GM23248 (cell line): ENCODE measurements around the gene ZNF132. TPM values are rescaled to one million over a fixed set of nuclear protein-coding genes. Genes with fewer than 3 reads are reported as not detected.

ENCODE experiments used
- DNase-seq: peaks from one replicate; pipeline ENCODE4 v3.0.0-alpha.2; 2015
- H2AFZ ChIP-seq: fragments of 200-600 bp; sonication (generic); 2 replicates; pipeline ENCODE4 v1.6.1; 2016; ENCODE audit warnings: antibody characterized with exemption
- H3F3A ChIP-seq: fragments of 200-600 bp; sonication (generic); 2 replicates; pipeline ENCODE4 v1.6.1; 2016; ENCODE audit warnings: mild to moderate bottlenecking, antibody characterized with exemption, mixed run types; ENCODE audit not compliant: insufficient read depth
- H3K27ac ChIP-seq: fragments of 200-600 bp; sonication (generic); 2 replicates; pipeline ENCODE4 v1.5.1; 2016; ENCODE audit warnings: mild to moderate bottlenecking
- H3K27me3 ChIP-seq: fragments of 200-600 bp; sonication (generic); replicated peaks from 2 replicates; pipeline ENCODE4 v1.6.1; 2016; ENCODE audit warnings: mild to moderate bottlenecking; ENCODE audit not compliant: insufficient read depth
- H3K36me3 ChIP-seq: fragments of 200-600 bp; sonication (generic); 2 replicates; pipeline ENCODE4 v1.6.1; 2016; ENCODE audit warnings: low read depth, mild to moderate bottlenecking
- H3K4me1 ChIP-seq: fragments of 200-600 bp; sonication (generic); 2 replicates; pipeline ENCODE4 v1.6.1; 2016; ENCODE audit warnings: mild to moderate bottlenecking; ENCODE audit not compliant: insufficient read depth
- H3K4me2 ChIP-seq: fragments of 200-600 bp; sonication (generic); one replicate; pipeline ENCODE4 v1.6.1; 2016; ENCODE audit warnings: mild to moderate bottlenecking; ENCODE audit not compliant: unreplicated experiment
- H3K4me3 ChIP-seq: fragments of 200-600 bp; sonication (generic); 2 replicates; pipeline ENCODE4 v1.5.1; 2016; ENCODE audit warnings: mild to moderate bottlenecking
- H3K79me2 ChIP-seq: fragments of 200-600 bp; sonication (generic); 2 replicates; pipeline ENCODE4 v1.6.1; 2016; ENCODE audit warnings: mild to moderate bottlenecking; ENCODE audit not compliant: insufficient read depth
- H3K9ac ChIP-seq: fragments of 200-600 bp; sonication (generic); 2 replicates; pipeline ENCODE4 v1.6.1; 2016; ENCODE audit warnings: mild to moderate bottlenecking
- H3K9me2 ChIP-seq: fragments of 200-600 bp; sonication (generic); 2 replicates; pipeline ENCODE4 v1.6.1; 2016; ENCODE audit warnings: mixed run types, mild to moderate bottlenecking, moderate library complexity; ENCODE audit not compliant: insufficient read depth
- H3K9me3 ChIP-seq: fragments of 200-600 bp; sonication (generic); one replicate; pipeline ENCODE4 v1.6.1; 2017; ENCODE audit warnings: low read depth
- H4K20me1 ChIP-seq: fragments of 200-600 bp; sonication (generic); 2 replicates; pipeline ENCODE4 v1.6.0; 2016; ENCODE audit not compliant: insufficient read depth
- EZH2 ChIP-seq: fragments of 200-600 bp; sonication (generic); IDR thresholded peaks from 2 replicates; pipeline ENCODE4 v1.6.1; 2018; ENCODE audit warnings: antibody characterized with exemption, mild to moderate bottlenecking; ENCODE audit not compliant: insufficient read depth, poor library complexity, severe bottlenecking
- EZH2phosphoT487 ChIP-seq: fragments of 200-600 bp; sonication (generic); IDR thresholded peaks from 2 replicates; pipeline ENCODE4 v1.6.1; 2018; ENCODE audit warnings: antibody characterized with exemption, moderate library complexity, mild to moderate bottlenecking, low read depth; ENCODE audit not compliant: insufficient read depth
- WGBS, 2 experiments: methylation state at CpG; one replicate each; pipeline ENCODE4 v1.1.6; 2015 to 2017; ENCODE audit warnings: low lambda C conversion rate in 2 of 2, low coverage in 1 of 2; ENCODE audit errors: missing lambda C conversion rate in 2 of 2; 5-methylcytosine and 5-hydroxymethylcytosine counted together
- in situ Hi-C: fragments of 300-500 bp; cut with MboI; formaldehyde crosslinking; loops from 2 replicates; pipeline ENCODE4 v1.15.0; 2020
- polyA plus RNA-seq: library from polyadenylated mRNA; unstranded; fragments of >200 nt; fragmentation: Nextera tagmentation; extraction: Ambion mirVana; gene quantifications from 2 replicates; pipeline ENCODE4 v1.2.1, GENCODE V29; 2016
- total RNA-seq: library from RNA; depleted of rRNA; stranded (reverse); fragments of >200 nt; shearing (Covaris generic); gene quantifications from 2 replicates; pipeline ENCODE4 v1.2.3, GENCODE V29; 2014

Gene ZNF132
- total and polyA plus RNA-seq, 2 experiments from 2014 or later, result 4.5 to 6.1 TPM

- Histone ChIP-seq H3K9ac (peak overlapping the region; percentile 98), H3F3A (peaks cover 21% of the 10 kb centered on the region), H3K4me1 (peaks cover 21% of the 10 kb centered on the region), H4K20me1 (peaks cover 6% of the 10 kb centered on the region; the same call in 1 of the 2 replicates), H3K27ac (peak overlapping the region; percentile 98; the same call in 1 of the 2 replicates), H3K9me3 (no peaks in the 10 kb centered on the region), H3K36me3 (peaks cover 26% of the 10 kb centered on the region), H3K79me2 (peaks cover 74% of the 10 kb centered on the region), H3K9me2 (no peaks in the 10 kb centered on the region), H3K27me3 (no peaks in the 10 kb centered on the region), H2AFZ (no peak overlapping the region), H3K4me2 (peak overlapping the region; percentile 92), H3K4me3 (peak overlapping the region; percentile 92)
- 83 to 84% methylated on average over 3 of the region's 3 CpGs for WGBS, 2 experiments
- in situ Hi-C loops, result no loop called here
- DNase-seq, result peak; percentile 24
- no peak for TF ChIP-seq EZH2phosphoT487
- no peak for TF ChIP-seq EZH2
These were observed 51.8 kb downstream of the ZNF132 start for GRCh38 chr19:58388175-58388526.

DNA sequence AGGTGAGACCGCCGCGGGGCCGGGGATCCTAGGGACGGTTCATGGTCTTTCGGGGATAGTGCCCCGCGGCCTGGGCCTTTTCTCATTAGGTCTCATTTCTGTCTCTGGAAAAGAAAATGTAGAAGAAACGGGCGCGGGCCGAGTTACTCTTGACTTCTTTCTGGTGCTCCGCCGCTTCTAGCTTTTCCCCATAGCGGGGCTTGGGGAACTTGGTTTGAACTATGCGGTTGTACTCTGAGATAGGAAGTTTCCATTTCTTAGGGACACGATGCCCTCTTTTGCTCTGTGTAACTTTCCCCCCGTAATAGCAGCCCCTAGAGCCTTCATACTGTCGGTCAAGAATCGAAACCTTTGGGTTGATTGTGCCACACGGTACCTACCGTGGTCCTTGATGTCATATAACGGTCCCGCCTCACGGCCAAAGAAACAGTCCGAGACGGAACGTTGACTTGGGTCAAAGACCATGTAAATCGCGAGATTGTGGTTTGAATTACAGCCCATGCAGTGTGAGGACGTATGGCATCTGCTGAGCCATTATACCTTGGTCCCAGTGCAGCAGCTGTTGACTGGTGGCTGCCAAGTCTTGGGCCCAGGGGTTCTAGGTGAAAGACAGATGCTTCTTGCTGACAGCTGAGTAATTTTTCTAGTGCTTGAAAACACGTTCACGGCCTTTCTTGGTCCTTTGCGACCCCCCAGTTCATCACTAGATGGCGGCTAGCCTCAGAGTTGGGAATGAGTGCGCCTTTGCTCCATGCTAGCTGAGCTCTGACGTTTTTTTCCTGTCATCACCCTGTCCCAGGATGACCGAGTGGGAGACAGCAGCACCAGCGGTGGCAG, 52.4 kb downstream of the ZNF132 start:
- in situ Hi-C loops, result no loop called here
- peaks cover 69% of the 10 kb centered on the region for H3K79me2 ChIP-seq
- H3K27ac ChIP-seq, result peak overlapping the region; percentile 98
- H3K4me2 ChIP-seq, result peak overlapping the region; percentile 92
- H3K27me3 ChIP-seq, result no peaks in the 10 kb centered on the region
- peak overlapping the region; percentile 92 for H3K4me3 ChIP-seq
- peaks cover 6% of the 10 kb centered on the region; the same call in 1 of the 2 replicates for H4K20me1 ChIP-seq
- peaks cover 21% of the 10 kb centered on the region for H3K36me3 ChIP-seq
- 5% methylated on average over 39 of the region's 39 CpGs for WGBS, 2 experiments
- H3K4me1 ChIP-seq, result peaks cover 21% of the 10 kb centered on the region
- H3F3A ChIP-seq, result peaks cover 15% of the 10 kb centered on the region
- H2AFZ ChIP-seq, result no peak overlapping the region
- H3K9me2 ChIP-seq, result no peaks in the 10 kb centered on the region
- peak overlapping the region; percentile 98 for H3K9ac ChIP-seq
- peak; percentile 34 for DNase-seq
- H3K9me3 ChIP-seq, result no peaks in the 10 kb centered on the region
- TF ChIP-seq EZH2phosphoT487 (no peak), EZH2 (no peak)

DNA sequence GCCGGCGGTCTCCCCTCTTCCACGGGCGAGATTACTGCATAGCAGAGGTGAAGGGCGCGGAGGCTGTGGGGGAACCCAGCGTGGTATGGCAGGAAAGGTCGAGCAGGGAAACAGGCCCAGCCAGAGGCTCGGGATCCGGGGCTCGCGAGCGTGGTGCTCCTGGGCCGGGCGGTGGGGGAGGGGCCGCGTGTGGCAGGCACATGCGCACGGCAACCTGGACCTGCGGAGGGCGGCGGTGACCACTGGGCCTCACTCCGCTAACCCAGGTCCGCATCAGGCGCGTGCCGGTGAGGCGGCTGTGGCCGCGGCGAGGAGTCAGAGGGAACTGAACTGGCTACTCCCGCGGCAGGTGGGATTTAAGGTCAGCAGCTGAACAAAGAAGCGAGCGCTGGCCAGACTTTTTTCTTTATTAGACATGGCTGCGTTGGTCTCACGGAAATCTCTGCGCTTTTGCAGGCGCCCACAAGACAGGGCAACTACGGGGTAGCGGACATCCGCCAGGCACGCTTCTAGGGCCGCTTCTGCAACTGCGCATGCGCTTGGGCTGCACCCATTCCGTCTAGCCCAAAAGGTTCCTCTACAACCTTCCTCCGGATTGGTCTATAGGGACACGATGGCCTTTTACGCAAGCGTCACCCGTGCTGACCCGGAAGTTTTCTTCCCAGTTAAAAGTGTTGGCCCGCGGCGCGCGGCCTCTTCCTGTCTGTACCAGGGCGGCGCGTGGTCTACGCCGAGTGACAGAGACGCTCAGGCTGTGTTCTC, 53.2 kb downstream of the ZNF132 start, which contains the start of gene RPS5:
TSS of gene RPS5 (plus strand) at position 694 of the 762 bp plus-strand sequence. CDS start 869 bp downstream, outside the sequence.
- Histone ChIP-seq H3K27me3 (no peaks in the 10 kb centered on the region), H3K9me2 (no peaks in the 10 kb centered on the region), H3K9me3 (no peaks in the 10 kb centered on the region), H3K9ac (peak within 1 kb of the TSS; percentile 98), H3K27ac (peak within 1 kb of the TSS; percentile 98), H3K36me3 (peaks cover 18% of the 10 kb centered on the region), H3F3A (peaks cover 10% of the 10 kb centered on the region), H2AFZ (peak within 1 kb of the TSS; percentile 77), H3K79me2 (peaks cover 69% of the 10 kb centered on the region), H3K4me2 (peak within 1 kb of the TSS; percentile 92), H3K4me3 (peak within 1 kb of the TSS; percentile 92), H4K20me1 (peaks cover 6% of the 10 kb centered on the region; the same call in 1 of the 2 replicates), H3K4me1 (peaks cover 21% of the 10 kb centered on the region)
- in situ Hi-C loops, result no loop called here
- WGBS, 2 experiments, result 0 to 1% methylated on average over 59 to 61 of the region's 64 CpGs
- TF ChIP-seq EZH2, result no peak
- no peak for TF ChIP-seq EZH2phosphoT487
- peak; percentile 100 for DNase-seq

- Histone ChIP-seq H3K4me1 (peaks cover 21% of the 10 kb centered on the region), H3K4me3 (peak overlapping the region; percentile 92), H3F3A (peaks cover 6% of the 10 kb centered on the region; the same call in 1 of the 2 replicates), H3K36me3 (peaks cover 17% of the 10 kb centered on the region), H3K9ac (peak overlapping the region; percentile 98), H3K79me2 (peaks cover 68% of the 10 kb centered on the region), H3K27ac (peak overlapping the region; percentile 98), H3K4me2 (peak overlapping the region; percentile 89), H4K20me1 (peaks cover 5% of the 10 kb centered on the region; the same call in 1 of the 2 replicates), H2AFZ (peak overlapping the region; percentile 77), H3K27me3 (no peaks in the 10 kb centered on the region), H3K9me2 (no peaks in the 10 kb centered on the region), H3K9me3 (no peaks in the 10 kb centered on the region)
- peak; percentile 43 for DNase-seq
- TF ChIP-seq EZH2, result no peak
- no peak for TF ChIP-seq EZH2phosphoT487
- in situ Hi-C loops, result no loop called here
- 5 to 7% methylated on average over 36 of the region's 36 CpGs for WGBS, 2 experiments
These were observed 53.9 kb downstream of the ZNF132 start for GRCh38 chr19:58385891-58386575.
